Type B pancreatic cell (in vitro differentiated cells): ENCODE measurements around the gene POLD2. TPM values are rescaled to one million over a fixed set of nuclear protein-coding genes. Genes with fewer than 3 reads are reported as not detected.

ENCODE experiments used
- DNase-seq: peaks from one replicate; pipeline ENCODE4 v3.0.0; 2021; ENCODE audit warnings: mixed read lengths; ENCODE audit not compliant: unreplicated experiment; ENCODE audit errors: extremely low spot score
- H3K27ac Mint-ChIP-seq: 2 replicates; pipeline ENCODE4 v1.8.0; 2021; ENCODE audit warnings: mild to moderate bottlenecking, mixed read lengths
- H3K27me3 Mint-ChIP-seq: 2 replicates; pipeline ENCODE4 v1.8.0; 2021; ENCODE audit warnings: mixed read lengths
- H3K36me3 Mint-ChIP-seq: 2 replicates; pipeline ENCODE4 v1.8.0; 2021; ENCODE audit warnings: mixed read lengths
- H3K4me1 Mint-ChIP-seq: one replicate; pipeline ENCODE4 v1.8.0; 2021; ENCODE audit warnings: mixed read lengths; ENCODE audit not compliant: unreplicated experiment
- H3K4me3 Mint-ChIP-seq: 2 replicates; pipeline ENCODE4 v1.8.0; 2021; ENCODE audit warnings: mild to moderate bottlenecking, mixed read lengths
- H3K9me3 Mint-ChIP-seq: 2 replicates; pipeline ENCODE4 v1.8.0; 2021; ENCODE audit warnings: mixed read lengths
- total RNA-seq: library from RNA; stranded (reverse); gene quantifications from 2 replicates; pipeline ENCODE4 v1.2.1, GENCODE V29; 2021; ENCODE audit warnings: low replicate concordance
- TF ChIP-seq, protein P1 (sequence below): fragments of 200-600 bp; sonication (generic); conservative IDR thresholded peaks from 2 replicates; pipeline ENCODE4 v1.5.0; 2021; ENCODE audit warnings: antibody characterized with exemption, mild to moderate bottlenecking

POLD2 gene
- total RNA-seq, 1 donor from 2014 or later: 142 TPM

GRCh38 chr7:44100458-44101302 is 22.7 kb downstream of the POLD2 start:
- peaks cover 24% of the 10 kb centered on the region for H3K27me3 Mint-ChIP-seq
- no peak for DNase-seq
- no peaks in the 10 kb centered on the region for H3K36me3 Mint-ChIP-seq
- TF ChIP-seq, protein P1, sequence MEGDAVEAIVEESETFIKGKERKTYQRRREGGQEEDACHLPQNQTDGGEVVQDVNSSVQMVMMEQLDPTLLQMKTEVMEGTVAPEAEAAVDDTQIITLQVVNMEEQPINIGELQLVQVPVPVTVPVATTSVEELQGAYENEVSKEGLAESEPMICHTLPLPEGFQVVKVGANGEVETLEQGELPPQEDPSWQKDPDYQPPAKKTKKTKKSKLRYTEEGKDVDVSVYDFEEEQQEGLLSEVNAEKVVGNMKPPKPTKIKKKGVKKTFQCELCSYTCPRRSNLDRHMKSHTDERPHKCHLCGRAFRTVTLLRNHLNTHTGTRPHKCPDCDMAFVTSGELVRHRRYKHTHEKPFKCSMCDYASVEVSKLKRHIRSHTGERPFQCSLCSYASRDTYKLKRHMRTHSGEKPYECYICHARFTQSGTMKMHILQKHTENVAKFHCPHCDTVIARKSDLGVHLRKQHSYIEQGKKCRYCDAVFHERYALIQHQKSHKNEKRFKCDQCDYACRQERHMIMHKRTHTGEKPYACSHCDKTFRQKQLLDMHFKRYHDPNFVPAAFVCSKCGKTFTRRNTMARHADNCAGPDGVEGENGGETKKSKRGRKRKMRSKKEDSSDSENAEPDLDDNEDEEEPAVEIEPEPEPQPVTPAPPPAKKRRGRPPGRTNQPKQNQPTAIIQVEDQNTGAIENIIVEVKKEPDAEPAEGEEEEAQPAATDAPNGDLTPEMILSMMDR: no peak
- no peak overlapping the region for H3K4me3 Mint-ChIP-seq
- peaks cover 20% of the 10 kb centered on the region for H3K4me1 Mint-ChIP-seq
- no peaks in the 10 kb centered on the region for H3K9me3 Mint-ChIP-seq
- H3K27ac Mint-ChIP-seq: peak overlapping the region; percentile 5

GRCh38 chr7:44099669-44100068 is 23.7 kb downstream of the POLD2 start:
- Mint-ChIP-seq H3K4me1 (peaks cover 18% of the 10 kb centered on the region), H3K36me3 (no peaks in the 10 kb centered on the region), H3K27ac (no peak overlapping the region), H3K9me3 (no peaks in the 10 kb centered on the region), H3K4me3 (no peak overlapping the region), H3K27me3 (peaks cover 14% of the 10 kb centered on the region)
- TF ChIP-seq, protein P1: no peak
- DNase-seq: no peak

GRCh38 chr7:44098092-44099068 is 25.0 kb downstream of the POLD2 start:
- TF ChIP-seq, protein P1: no peak
- no peak overlapping the region for H3K4me3 Mint-ChIP-seq
- H3K4me1 Mint-ChIP-seq: peaks cover 16% of the 10 kb centered on the region
- no peak for DNase-seq
- H3K36me3 Mint-ChIP-seq: no peaks in the 10 kb centered on the region
- H3K27me3 Mint-ChIP-seq: peaks cover 12% of the 10 kb centered on the region
- no peak overlapping the region for H3K27ac Mint-ChIP-seq
- no peaks in the 10 kb centered on the region for H3K9me3 Mint-ChIP-seq

DNA sequence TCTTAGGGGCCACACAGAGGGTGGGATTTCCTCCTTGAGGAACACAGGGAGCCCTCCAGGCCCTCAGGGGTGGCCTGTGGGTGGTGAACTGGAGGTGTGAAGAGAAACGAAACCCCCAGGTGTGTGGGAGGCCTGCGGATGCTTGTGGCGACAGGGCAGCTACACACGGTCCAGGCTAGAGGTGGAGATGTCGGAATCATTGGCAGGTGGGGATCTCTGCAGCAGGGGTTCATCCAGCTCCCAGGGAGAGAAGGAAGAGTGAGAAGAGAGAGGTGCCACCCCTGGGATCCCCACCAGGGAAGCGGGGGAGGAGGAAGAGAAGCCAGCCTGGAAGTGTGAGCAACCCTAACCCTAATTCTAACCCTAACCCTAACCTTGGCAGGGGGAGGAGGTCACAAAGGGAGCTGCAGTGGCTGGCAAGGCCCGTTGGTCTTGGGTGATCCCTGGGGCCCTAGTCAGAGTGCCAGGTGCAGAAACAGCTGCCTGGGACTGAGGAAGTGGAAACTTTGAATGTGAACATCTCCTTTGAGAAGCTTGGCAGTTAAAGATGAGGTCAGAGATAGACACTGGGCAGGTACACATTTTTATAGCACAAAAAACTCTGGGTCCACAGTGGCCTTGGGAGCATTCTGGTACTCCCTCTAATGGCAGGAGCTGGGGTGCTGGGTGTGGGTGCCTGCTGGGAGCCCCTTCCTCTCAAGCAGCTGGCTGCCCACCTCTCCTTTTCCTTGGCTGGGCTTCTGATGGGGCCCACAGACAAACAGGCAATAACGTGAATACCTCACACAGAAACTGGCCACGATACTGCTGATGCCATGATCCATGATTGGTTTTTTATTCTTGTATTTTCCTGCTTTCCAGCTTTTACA is 26.1 kb downstream of the POLD2 start:
- Mint-ChIP-seq H3K4me1 (peaks cover 10% of the 10 kb centered on the region), H3K27ac (no peak overlapping the region), H3K9me3 (no peaks in the 10 kb centered on the region), H3K27me3 (peaks cover 3% of the 10 kb centered on the region), H3K4me3 (no peak overlapping the region), H3K36me3 (no peaks in the 10 kb centered on the region)
- TF ChIP-seq, protein P1: no peak
- DNase-seq: no peak

DNA sequence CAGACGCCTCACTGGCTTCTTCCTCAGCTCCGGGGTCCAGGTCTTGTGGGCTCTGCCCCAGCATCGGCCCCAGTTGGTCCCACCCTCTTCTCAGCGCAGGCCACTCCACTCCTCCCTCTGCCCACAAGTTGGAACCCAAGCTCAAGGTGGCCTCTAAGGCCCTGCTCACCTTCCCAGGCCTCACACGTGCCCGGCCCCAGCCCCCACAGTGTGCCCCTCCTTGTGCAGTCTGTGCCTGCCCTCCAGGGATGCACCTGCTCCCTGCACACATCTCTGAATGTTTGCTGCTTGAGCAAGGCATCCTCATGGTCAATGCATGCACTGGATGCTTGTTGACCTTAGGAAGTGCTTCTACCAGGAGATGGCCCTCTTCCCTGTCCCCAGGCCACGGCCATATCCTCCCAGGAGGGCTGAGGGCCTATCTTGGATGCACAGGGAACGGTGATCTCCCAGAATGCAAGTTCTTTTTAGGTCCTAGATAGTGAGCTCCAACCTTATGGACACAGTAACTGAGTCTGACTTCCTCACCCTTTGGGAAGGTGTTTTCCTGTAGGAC is 26.9 kb downstream of the POLD2 start:
- peaks cover 8% of the 10 kb centered on the region for H3K4me1 Mint-ChIP-seq

More for the DNA sequence above, 26.9 kb downstream of the POLD2 start:
- H3K27ac Mint-ChIP-seq: no peak overlapping the region
- H3K4me3 Mint-ChIP-seq: no peak overlapping the region
- TF ChIP-seq, protein P1: no peak
- no peak for DNase-seq
- H3K9me3 Mint-ChIP-seq: no peaks in the 10 kb centered on the region
- H3K36me3 Mint-ChIP-seq: no peaks in the 10 kb centered on the region
- H3K27me3 Mint-ChIP-seq: no peaks in the 10 kb centered on the region
